ENCODE measurements around the gene EVL. TPM values are rescaled to one million over a fixed set of nuclear protein-coding genes. Genes with fewer than 3 reads are reported as not detected.

EVL gene
- total RNA-seq, 1 donor from 2014 or later: 60.5 TPM

DNA sequence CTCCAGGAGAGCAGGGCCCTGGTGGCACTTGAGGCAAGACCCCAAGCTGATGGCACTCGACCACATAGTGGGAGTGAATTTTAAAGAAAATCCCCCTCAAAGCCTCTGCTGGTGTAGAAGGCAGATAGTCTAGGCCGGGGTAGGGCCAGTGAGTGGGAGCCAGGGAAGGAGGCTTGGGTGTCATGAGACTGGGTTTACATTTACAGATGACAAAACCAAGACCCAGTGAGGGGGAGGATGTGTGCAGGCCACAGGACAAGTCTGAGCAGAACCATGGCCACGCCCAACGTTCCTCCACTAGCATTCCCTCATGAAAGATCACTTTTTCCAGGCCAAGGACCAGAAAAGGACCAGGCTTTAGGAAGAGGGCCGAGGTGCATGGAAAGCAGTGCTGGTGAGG, 42.0 kb downstream of the EVL start:
- DNase-seq (ENCODE audit: low spot score): peak; percentile 87

DNA sequence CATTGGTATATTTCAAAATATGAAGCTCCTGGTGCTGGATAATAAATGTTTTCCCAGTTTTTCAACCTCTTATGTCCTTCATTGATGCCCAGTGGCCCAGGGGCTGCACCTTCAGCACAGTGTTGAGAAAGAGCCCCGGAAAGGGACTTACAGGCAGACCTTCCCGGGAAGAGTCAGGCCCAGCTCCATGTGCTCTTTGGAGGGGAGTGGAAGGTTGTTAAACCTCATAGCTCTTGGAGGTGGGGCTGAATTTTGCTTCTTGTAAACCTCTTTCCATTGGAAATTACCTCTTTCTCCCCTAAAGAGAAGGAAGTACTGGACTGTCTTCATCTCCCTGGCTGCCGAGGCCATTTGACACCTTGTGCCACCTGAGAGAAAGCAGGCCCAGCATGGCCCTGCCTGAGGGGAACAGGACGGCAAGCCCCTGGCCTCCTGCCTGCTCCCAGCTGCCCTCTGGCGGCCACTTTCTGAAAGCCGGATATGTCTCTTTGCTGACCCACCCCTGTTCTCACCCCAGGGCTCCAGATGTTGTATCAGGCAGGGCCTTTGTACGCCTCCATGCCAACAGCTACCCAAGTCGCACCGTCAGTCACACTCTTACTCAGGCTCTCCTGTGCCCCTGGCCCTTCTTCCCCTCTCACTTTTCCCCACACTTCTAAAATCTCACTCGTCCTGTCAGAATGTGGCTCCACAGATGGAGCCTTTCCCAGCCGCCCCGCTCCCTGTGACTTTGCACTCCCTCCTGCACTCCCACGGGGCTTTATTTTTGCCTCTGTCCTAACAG, 43.0 kb downstream of the EVL start:
- DNase-seq (ENCODE audit: low spot score): peak; percentile 92

- DNase-seq (ENCODE audit: low spot score): peak; percentile 81
Measured at GRCh38 chr14:100108840-100109593, 43.8 kb downstream of the EVL start.

GRCh38 chr14:100109594-100109955, 44.4 kb downstream of the EVL start:
- peak; percentile 75 for DNase-seq (ENCODE audit: low spot score)

DNA sequence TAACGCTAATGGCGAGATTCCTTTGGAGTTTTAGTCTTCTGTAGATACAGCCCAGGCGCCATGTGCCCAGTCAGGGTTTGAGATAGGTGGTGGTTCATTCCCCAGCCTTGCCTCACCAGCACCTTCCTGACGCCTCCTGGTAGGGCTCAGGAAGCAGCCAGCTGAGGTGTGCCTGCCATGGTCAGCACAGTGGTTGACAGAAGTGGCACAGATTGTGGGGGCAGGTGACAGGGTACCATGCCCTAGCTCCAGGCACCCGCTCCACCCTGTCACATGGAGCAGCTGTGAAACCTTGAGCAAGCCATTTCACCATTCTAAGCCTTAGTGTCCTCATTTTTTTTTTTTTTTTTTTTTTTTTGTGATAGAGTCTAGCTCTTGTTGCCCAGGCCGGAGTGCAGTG, 45.6 kb downstream of the EVL start:
- DNase-seq (ENCODE audit: low spot score): no peak

GRCh38 chr14:100111931-100112704, 46.9 kb downstream of the EVL start:
- DNase-seq (ENCODE audit: low spot score): no peak

GRCh38 chr14:100114109-100114765, 49.0 kb downstream of the EVL start:
- DNase-seq (ENCODE audit: low spot score): no peak

GRCh38 chr14:100115236-100115635, 50.0 kb downstream of the EVL start:
- DNase-seq (ENCODE audit: low spot score): no peak

- DNase-seq (ENCODE audit: low spot score): no peak
Measured at GRCh38 chr14:100115726-100116125, 50.5 kb downstream of the EVL start.

- no peak for DNase-seq (ENCODE audit: low spot score)
Measured at GRCh38 chr14:100116134-100116533, 50.9 kb downstream of the EVL start.

DNA sequence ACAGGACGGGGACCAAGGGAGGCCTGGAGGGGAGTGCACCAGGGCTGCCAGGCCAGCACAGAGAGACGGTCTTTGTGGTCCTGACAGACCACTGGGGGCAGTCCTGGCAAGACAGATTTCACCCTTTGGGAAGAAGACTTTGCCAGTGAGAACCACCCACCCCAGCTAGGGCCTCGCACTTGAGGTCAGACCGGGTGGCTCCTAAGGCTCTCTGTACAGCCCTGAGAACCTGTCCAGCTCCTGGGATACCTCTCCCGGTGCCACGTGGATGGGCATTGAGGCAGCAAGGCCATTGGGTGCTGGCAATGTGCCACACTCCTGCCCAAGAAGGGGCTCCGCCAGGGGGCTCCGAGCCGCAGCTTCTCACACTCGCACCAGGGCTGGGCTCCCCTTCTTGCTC, 51.8 kb downstream of the EVL start:
- DNase-seq (ENCODE audit: low spot score): no peak

- no peak for DNase-seq (ENCODE audit: low spot score)
Measured at GRCh38 chr14:100117633-100118395, 52.6 kb downstream of the EVL start.

DNA sequence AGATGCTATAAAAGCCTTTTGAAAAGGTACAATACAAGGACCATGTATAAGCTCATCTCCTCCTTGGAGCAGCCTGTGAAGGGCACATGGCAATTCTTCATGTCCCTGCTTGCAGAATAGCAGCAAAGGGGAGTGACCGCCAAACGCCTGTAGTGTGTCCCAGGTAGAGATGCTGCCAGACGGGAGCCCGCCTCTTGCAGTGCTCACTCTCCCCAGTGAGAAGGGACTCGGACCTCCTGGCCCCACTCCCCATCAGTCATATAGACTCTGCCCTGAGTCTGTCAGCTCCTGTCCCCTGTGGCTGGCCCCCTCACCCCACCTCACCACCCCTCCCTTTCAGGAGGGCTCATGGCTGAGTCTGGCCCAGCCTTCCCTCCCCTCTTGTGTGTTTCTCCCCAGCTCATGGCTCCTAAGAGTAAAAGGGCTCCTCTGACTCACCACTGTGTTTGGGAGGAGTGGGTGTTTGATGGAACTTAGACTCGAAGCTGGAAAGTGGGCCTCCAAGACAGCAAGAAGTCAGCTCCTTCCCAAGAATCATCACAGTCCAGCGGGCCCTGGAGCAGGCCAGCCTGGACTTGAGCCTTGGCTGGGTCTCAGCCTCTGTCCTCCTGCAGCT, 53.3 kb downstream of the EVL start:
- DNase-seq (ENCODE audit: low spot score): no peak

DNA sequence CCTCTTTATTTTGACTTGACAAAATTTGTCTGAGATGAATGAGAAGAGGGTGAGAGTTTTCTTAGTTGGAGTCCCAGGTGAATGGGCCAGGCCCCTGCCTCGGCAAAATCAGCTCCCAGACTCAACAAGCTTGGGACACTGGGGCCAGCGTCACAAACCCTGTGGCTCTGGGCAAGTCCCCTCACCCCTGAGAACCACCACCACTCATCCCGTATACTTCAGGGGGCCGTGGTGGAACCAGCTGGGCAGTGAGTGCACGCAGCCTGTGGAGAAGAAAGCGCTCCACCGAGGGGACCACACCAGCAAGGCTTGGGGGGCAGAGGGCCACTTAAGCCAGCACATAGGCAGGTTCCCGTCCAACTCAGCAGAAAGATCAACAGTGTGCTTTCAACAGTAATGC, 54.0 kb downstream of the EVL start:
- DNase-seq (ENCODE audit: low spot score): no peak

GRCh38 chr14:100120522-100121269, 55.5 kb downstream of the EVL start:
- no peak for DNase-seq (ENCODE audit: low spot score)

DNA sequence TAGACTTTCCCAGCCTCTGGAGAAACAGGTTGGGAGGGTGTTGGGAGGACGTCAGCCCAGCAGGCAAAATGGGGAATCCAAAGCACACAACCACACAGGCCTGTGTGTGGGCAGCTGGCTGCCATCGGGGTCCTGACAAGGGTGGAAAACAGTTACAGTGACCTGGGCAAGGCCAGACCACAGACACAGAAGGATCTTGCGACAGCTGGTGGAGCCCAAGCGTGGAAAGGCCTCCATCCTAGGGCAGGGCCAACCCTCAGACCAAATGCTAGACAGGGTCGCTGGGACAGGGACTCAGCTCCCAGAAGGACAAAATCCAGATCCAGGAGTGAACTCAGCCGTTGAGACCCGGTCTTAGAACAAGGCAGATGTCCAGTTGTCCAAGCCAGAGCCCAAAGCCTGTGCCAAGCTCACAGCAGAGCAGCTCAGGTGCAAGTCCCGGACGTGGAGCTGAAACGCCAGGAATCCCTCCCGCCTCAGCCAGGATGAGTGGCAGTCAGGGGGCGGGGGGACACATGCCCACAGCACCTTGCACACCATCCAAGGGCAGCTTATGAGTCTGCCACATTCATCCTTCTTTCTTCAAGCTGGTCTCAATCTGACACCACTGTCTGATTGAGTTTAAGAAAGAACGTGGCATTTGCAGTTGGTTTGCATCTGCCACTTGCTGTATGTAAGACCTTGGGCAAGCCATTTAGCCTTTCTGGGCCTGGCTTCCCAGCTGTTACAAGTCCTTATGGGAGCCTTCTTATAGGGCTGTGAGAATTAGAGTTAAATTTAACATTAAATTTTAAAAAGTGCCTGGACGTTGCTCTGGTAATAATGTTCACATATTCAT, 56.6 kb downstream of the EVL start:
- DNase-seq (ENCODE audit: low spot score): no peak

DNA sequence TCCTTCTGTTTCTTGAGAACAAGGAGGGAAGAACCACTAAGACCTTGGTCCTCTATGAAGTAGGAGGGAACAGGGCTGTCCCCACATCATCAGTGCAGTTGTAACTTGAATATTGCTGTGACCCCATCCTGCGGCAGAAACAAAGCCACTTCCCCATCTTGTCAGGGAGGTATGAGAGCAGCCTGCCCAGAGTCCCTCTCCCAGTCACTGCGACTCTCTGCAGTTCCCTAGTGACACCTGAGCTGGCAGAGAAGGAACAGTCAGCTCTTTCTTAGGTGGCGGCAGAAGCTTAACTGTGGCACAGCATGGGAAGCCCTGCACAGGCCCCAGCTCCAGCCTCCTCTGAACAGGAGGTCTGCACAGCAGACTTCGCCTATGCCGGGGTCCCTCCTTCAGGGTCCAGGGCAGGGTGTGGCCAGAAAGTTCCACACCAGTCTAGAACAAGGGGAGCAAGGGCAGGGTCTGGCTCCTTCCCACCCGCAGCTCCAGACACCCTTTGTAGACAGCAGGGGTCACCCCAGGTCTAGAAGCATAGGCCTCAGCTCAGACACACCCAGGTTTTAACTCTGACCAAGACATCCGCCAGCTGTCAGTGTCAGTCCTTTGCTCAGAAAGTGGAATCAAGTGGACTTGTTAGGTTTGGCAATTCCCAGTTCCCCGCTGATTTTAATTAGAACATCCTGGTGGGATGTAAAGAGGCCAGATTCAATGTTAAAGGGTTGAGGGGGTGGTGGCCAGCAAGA, 57.4 kb downstream of the EVL start:
- no peak for DNase-seq (ENCODE audit: low spot score)

DNA sequence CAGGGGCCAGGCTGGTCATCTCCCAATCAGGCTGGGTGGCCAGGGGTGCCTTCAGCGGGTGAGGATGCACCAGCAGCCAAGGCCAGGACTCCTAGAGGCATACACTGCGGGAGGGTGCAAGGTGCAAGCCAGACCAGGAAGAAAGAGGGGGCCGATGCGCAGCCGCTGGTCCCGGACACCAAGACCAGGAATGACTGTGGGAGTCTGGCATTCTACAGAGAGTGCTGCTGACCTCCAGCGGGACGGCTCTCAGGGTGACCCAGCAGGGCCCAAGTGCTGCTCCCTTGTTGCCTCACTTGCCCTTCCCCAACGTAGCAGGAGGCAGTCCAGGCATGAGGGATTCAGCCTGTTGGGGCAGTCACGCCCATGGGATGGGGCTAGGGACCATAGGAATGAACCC, 58.4 kb downstream of the EVL start:
- no peak for DNase-seq (ENCODE audit: low spot score)
